ENCODE measurements around the gene PPFIBP2. TPM values are rescaled to one million over a fixed set of nuclear protein-coding genes. Genes with fewer than 3 reads are reported as not detected.

Gene PPFIBP2
- total and polyA plus RNA-seq, 9 donors = 40.9 to 72.5 (median 52.1) TPM

- Histone ChIP-seq H3K4me3 (ENCODE audit: low read length) (no peak overlapping the region), H3K27ac (ENCODE audit: low read length) (peak overlapping the region; percentile 47), H3K9me3 (replicated peaks; ENCODE audit: control insufficient read depth, low read depth, low read length) (no peaks in the 10 kb centered on the region), H3K4me1 (ENCODE audit: control insufficient read depth, insufficient read depth, low read length) (peaks cover 3% of the 10 kb centered on the region), H3K36me3 (ENCODE audit: control insufficient read depth, insufficient read depth, low read length) (no peaks in the 10 kb centered on the region), H3K27me3 (ENCODE audit: control insufficient read depth, insufficient read depth, low read length) (no peaks in the 10 kb centered on the region)
- WGBS (ENCODE audit: insufficient coverage) = 14% methylated on average over 2 of the region's 2 CpGs
- DNase-seq = peak; percentile 78
Observed at GRCh38 chr11:7563281-7563680, 49.5 kb downstream of the PPFIBP2 start.

- WGBS (ENCODE audit: insufficient coverage) = no CpG with 5 or more reads among the region's 2 CpGs
- DNase-seq = no peak
Observed at GRCh38 chr11:7564803-7565202, 51.0 kb downstream of the PPFIBP2 start.

GRCh38 chr11:7567311-7567710 lies 53.5 kb downstream of the PPFIBP2 start:
- WGBS (ENCODE audit: insufficient coverage) = no CpG with 5 or more reads among the region's 1 CpG
- Histone ChIP-seq H3K27ac (ENCODE audit: low read length) (no peak overlapping the region), H3K36me3 (ENCODE audit: control insufficient read depth, insufficient read depth, low read length) (no peaks in the 10 kb centered on the region), H3K4me1 (ENCODE audit: control insufficient read depth, insufficient read depth, low read length) (peaks cover 12% of the 10 kb centered on the region), H3K4me3 (ENCODE audit: low read length) (no peak overlapping the region), H3K9me3 (replicated peaks; ENCODE audit: control insufficient read depth, low read depth, low read length) (no peaks in the 10 kb centered on the region), H3K27me3 (ENCODE audit: control insufficient read depth, insufficient read depth, low read length) (peaks cover 2% of the 10 kb centered on the region)
- DNase-seq = no peak

More at GRCh38 chr11:7564803-7565202, 51.0 kb downstream of the PPFIBP2 start:
- Histone ChIP-seq H3K36me3 (ENCODE audit: control insufficient read depth, insufficient read depth, low read length) (no peaks in the 10 kb centered on the region), H3K9me3 (replicated peaks; ENCODE audit: control insufficient read depth, low read depth, low read length) (no peaks in the 10 kb centered on the region), H3K27ac (ENCODE audit: low read length) (no peak overlapping the region), H3K4me3 (ENCODE audit: low read length) (no peak overlapping the region), H3K4me1 (ENCODE audit: control insufficient read depth, insufficient read depth, low read length) (peaks cover 3% of the 10 kb centered on the region), H3K27me3 (ENCODE audit: control insufficient read depth, insufficient read depth, low read length) (no peaks in the 10 kb centered on the region)

GRCh38 chr11:7569044-7569443 lies 55.2 kb downstream of the PPFIBP2 start:
- H3K4me3 ChIP-seq (ENCODE audit: low read length) = no peak overlapping the region
- H3K4me1 ChIP-seq (ENCODE audit: control insufficient read depth, insufficient read depth, low read length) = peaks cover 17% of the 10 kb centered on the region
- DNase-seq = no peak
- no peak overlapping the region for H3K27ac ChIP-seq (ENCODE audit: low read length)
- 89% methylated on average over 1 of the region's 1 CpG for WGBS (ENCODE audit: insufficient coverage)
- H3K36me3 ChIP-seq (ENCODE audit: control insufficient read depth, insufficient read depth, low read length) = no peaks in the 10 kb centered on the region
- no peaks in the 10 kb centered on the region for H3K9me3 ChIP-seq (replicated peaks; ENCODE audit: control insufficient read depth, low read depth, low read length)
- peaks cover 6% of the 10 kb centered on the region for H3K27me3 ChIP-seq (ENCODE audit: control insufficient read depth, insufficient read depth, low read length)

- Histone ChIP-seq H3K9me3 (replicated peaks; ENCODE audit: control insufficient read depth, low read depth, low read length) (no peaks in the 10 kb centered on the region), H3K4me3 (ENCODE audit: low read length) (no peak overlapping the region), H3K27me3 (ENCODE audit: control insufficient read depth, insufficient read depth, low read length) (peaks cover 9% of the 10 kb centered on the region), H3K36me3 (ENCODE audit: control insufficient read depth, insufficient read depth, low read length) (no peaks in the 10 kb centered on the region), H3K4me1 (ENCODE audit: control insufficient read depth, insufficient read depth, low read length) (peaks cover 18% of the 10 kb centered on the region), H3K27ac (ENCODE audit: low read length) (no peak overlapping the region)
- DNase-seq = no peak
- WGBS (ENCODE audit: insufficient coverage) = no CpG with 5 or more reads among the region's 2 CpGs
Observed at GRCh38 chr11:7570241-7570640, 56.4 kb downstream of the PPFIBP2 start.

GRCh38 chr11:7570938-7571521 lies 57.2 kb downstream of the PPFIBP2 start:
- Histone ChIP-seq H3K4me1 (ENCODE audit: control insufficient read depth, insufficient read depth, low read length) (peaks cover 26% of the 10 kb centered on the region), H3K4me3 (ENCODE audit: low read length) (no peak overlapping the region), H3K27ac (ENCODE audit: low read length) (peak overlapping the region; percentile 80), H3K27me3 (ENCODE audit: control insufficient read depth, insufficient read depth, low read length) (peaks cover 12% of the 10 kb centered on the region), H3K36me3 (ENCODE audit: control insufficient read depth, insufficient read depth, low read length) (no peaks in the 10 kb centered on the region), H3K9me3 (replicated peaks; ENCODE audit: control insufficient read depth, low read depth, low read length) (no peaks in the 10 kb centered on the region)
- WGBS (ENCODE audit: insufficient coverage) = no CpG with 5 or more reads among the region's 1 CpG
- peak; percentile 88 for DNase-seq

GRCh38 chr11:7571640-7572000 lies 57.8 kb downstream of the PPFIBP2 start:
- H3K27ac ChIP-seq (ENCODE audit: low read length) = peak overlapping the region; percentile 80
- H3K4me3 ChIP-seq (ENCODE audit: low read length) = no peak overlapping the region
- H3K9me3 ChIP-seq (replicated peaks; ENCODE audit: control insufficient read depth, low read depth, low read length) = no peaks in the 10 kb centered on the region
- peak; percentile 86 for DNase-seq
- H3K27me3 ChIP-seq (ENCODE audit: control insufficient read depth, insufficient read depth, low read length) = peaks cover 15% of the 10 kb centered on the region
- peaks cover 32% of the 10 kb centered on the region for H3K4me1 ChIP-seq (ENCODE audit: control insufficient read depth, insufficient read depth, low read length)
- H3K36me3 ChIP-seq (ENCODE audit: control insufficient read depth, insufficient read depth, low read length) = no peaks in the 10 kb centered on the region
- 0% methylated on average over 3 of the region's 4 CpGs for WGBS (ENCODE audit: insufficient coverage)

- no peak for DNase-seq
- Histone ChIP-seq H3K4me1 (ENCODE audit: control insufficient read depth, insufficient read depth, low read length) (peaks cover 37% of the 10 kb centered on the region), H3K4me3 (ENCODE audit: low read length) (no peak overlapping the region), H3K36me3 (ENCODE audit: control insufficient read depth, insufficient read depth, low read length) (no peaks in the 10 kb centered on the region), H3K9me3 (replicated peaks; ENCODE audit: control insufficient read depth, low read depth, low read length) (no peaks in the 10 kb centered on the region), H3K27ac (ENCODE audit: low read length) (peak overlapping the region; percentile 23), H3K27me3 (ENCODE audit: control insufficient read depth, insufficient read depth, low read length) (peaks cover 16% of the 10 kb centered on the region)
- WGBS (ENCODE audit: insufficient coverage) = 67% methylated on average over 2 of the region's 4 CpGs
Observed at GRCh38 chr11:7572001-7572712, 58.4 kb downstream of the PPFIBP2 start.

- Histone ChIP-seq H3K4me1 (ENCODE audit: control insufficient read depth, insufficient read depth, low read length) (peaks cover 46% of the 10 kb centered on the region), H3K36me3 (ENCODE audit: control insufficient read depth, insufficient read depth, low read length) (no peaks in the 10 kb centered on the region), H3K27me3 (ENCODE audit: control insufficient read depth, insufficient read depth, low read length) (peaks cover 16% of the 10 kb centered on the region), H3K4me3 (ENCODE audit: low read length) (no peak overlapping the region), H3K9me3 (replicated peaks; ENCODE audit: control insufficient read depth, low read depth, low read length) (no peaks in the 10 kb centered on the region), H3K27ac (ENCODE audit: low read length) (no peak overlapping the region)
- no peak for DNase-seq
Observed at GRCh38 chr11:7573193-7573557, 59.4 kb downstream of the PPFIBP2 start.

GRCh38 chr11:7573558-7574296 lies 59.9 kb downstream of the PPFIBP2 start:
- WGBS (ENCODE audit: insufficient coverage) = 54% methylated on average over 4 of the region's 9 CpGs

More at GRCh38 chr11:7573558-7574296, 59.9 kb downstream of the PPFIBP2 start:
- H3K9me3 ChIP-seq (replicated peaks; ENCODE audit: control insufficient read depth, low read depth, low read length) = no peaks in the 10 kb centered on the region
- H3K4me1 ChIP-seq (ENCODE audit: control insufficient read depth, insufficient read depth, low read length) = peaks cover 51% of the 10 kb centered on the region
- H3K4me3 ChIP-seq (ENCODE audit: low read length) = no peak overlapping the region
- H3K36me3 ChIP-seq (ENCODE audit: control insufficient read depth, insufficient read depth, low read length) = no peaks in the 10 kb centered on the region
- DNase-seq = no peak
- no peak overlapping the region for H3K27ac ChIP-seq (ENCODE audit: low read length)
- H3K27me3 ChIP-seq (ENCODE audit: control insufficient read depth, insufficient read depth, low read length) = peaks cover 16% of the 10 kb centered on the region
